Inferior parietal cortex (tissue), 1 donor: ENCODE data around the gene UGGT1.
"Not testable (repeated sequence)": the region's sequence is repeated elsewhere in the genome, so short reads cannot be mapped to it uniquely, and the experiment has no call there.

Experiments used
- DNase-seq: peaks from one replicate; pipeline ENCODE4 v3.0.0-alpha.2; 2016; ENCODE audit errors: extremely low spot score

The UGGT1 gene

GRCh38 chr2:128177315-128177714 lies 86.3 kb downstream of the UGGT1 start:
- no peak for DNase-seq

DNA sequence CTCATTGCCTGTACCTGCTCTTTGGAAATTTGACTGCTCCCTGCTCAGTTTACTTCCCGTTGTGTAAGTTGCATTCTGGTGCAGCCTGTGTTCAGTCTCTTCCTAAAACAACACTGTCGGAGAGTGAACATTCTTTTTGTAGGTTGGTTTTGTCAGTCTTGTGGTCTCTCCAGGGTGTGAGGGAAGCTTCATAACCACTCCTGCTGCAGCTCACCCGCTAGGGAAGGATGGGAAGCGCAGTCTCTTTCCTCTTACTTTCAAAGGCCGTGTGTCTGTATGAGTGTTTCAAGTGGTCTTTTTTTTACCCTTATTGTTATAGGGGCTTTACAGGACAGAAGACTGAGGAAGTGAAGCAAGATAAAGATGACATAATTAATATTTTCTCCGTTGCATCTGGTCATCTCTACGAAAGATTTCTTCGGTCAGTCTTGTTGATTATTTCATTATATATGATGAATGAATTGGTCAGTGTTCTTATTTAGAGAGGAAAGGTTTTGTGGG lies 87.2 kb downstream of the UGGT1 start:
- DNase-seq = no peak

GRCh38 chr2:128178650-128179460 lies 87.9 kb downstream of the UGGT1 start:
- DNase-seq = peak; percentile 80

- no peak for DNase-seq
Measured at GRCh38 chr2:128179461-128179755, 88.4 kb downstream of the UGGT1 start.

- no peak for DNase-seq
Measured at GRCh38 chr2:128180031-128180430, 89.0 kb downstream of the UGGT1 start.

DNA sequence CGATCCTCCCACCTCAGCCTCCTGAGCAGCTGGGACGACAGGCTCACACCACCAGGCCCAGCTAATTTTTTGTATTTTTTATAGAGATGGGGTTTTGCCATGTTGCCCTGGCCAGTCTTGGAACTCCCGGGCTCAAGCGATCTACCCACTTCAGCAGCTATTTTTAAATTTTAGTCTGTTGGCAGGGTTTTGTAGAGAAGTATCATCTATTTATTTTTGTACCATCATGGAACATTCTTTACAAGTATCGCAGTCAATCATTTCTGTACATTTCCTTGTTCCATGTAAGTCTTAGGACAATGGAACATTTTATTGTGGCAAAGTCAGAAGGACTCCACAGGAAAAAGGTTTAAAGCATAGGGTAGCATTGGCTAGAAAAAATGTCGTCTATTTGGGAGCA lies 94.6 kb downstream of the UGGT1 start:
- DNase-seq = no peak

DNA sequence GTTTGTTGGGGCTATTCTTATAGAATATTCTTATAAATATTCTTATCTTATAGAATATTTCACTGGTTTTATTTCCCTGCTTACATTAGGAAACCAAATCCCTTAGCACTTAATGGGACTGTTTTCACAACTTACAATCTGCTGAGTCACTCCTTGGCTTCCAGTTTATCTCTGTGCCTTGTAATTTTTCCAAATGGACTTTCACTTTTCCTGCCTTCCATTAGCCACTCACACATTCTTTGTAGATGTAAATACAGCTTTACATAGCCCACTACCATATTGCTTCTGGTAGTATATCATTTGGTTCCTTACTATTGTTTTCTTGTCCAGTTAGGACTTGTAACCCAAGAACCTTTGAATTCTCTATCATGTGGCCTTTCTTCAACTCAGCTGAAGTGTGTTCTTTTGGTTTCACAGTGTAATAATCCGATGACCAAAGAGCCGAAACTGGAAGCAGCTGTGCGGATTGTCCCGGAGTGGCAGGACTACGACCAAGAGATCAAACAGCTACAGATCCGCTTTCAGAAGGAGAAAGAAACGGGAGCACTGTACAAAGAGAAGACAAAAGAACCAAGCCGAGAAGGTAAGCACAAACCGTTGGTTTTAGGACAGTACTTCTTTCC lies 96.1 kb downstream of the UGGT1 start:
- no peak for DNase-seq

DNA sequence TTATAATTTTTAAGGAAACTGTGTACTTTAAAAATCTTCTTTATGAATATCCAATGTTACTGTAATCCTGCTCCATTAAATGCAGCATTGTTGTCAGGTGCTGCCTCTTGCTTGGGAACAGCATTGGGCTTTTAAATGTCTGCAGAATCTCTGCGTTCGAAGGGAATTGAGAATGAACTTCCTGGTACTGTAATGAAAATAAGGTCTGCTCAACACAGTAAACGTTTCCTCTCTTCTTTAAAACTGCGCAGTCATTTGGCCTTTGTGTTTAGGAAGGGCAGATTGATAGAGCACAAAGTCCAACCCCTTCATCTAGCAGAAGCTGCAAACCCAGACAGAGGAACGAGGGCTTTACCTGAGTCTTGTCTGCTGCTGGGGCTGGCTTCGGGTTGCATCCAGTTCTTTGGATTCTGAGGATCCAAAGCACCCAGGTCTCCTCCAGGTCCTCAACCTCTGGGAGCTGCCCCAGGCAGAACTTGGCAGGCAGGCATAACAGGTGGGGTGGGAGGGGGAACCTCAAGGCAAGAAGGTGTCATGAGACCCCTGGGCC lies 104.5 kb downstream of the UGGT1 start:
- no peak for DNase-seq

DNA sequence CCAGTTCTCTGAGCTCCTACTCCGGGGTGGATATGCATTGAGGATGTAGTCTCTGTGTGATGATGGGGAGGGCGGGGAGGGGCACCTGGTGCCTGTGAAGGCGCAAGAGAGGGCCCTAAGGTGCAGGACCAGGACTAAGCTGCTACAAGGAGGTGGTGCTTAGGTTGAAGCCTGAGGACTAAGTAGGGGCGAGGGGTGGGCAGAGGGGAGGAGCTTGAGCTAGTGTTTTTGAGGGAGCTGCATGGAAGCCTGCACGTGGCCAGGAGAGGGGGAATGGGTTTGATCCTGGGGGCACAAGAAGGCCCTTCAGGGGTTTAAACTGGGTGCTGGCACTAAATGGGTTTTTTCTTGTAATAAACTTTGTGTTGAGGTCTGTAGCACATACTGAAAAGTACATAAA lies 105.0 kb downstream of the UGGT1 start:
- no peak for DNase-seq

DNA sequence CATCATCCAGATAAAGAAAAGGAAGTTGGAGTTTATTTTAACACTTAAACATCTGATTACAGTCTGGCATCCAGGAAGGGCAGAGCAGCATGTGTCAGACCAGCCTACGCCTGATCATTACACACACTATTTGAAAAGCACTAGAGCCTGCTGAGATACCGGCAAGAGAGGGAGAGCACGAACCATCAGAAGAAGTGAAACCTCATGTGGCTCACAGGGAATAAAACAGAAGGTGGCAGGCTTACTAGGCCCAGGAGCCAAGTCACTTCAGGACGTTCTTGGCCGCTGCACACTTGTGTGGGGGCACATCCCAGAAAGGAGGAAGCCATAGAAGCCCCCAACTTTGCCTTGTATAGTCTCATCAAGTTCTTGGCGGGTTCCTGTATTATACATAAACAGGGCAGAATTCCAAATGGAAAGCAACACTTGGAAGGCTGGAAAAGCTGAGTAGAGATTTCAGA lies 105.5 kb downstream of the UGGT1 start:
- DNase-seq = no peak

DNA sequence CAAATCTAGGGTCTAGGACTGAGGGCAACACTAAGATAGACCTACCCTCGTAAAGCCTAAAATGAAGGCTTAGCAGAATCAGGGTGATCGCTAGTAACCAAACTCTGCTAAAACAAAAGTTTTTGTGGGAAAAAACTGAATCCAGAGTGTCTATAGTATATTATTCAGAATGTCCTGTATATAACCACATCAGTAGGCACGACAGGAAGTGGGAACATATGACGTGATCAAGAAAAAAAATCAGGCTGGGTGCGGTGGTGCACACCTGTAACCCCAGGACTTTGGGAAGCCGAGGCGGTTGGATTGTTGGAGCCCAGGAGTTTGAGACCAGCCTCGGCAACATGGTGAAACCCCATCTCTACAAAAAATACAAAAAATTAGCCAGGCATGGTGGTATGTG lies 106.1 kb downstream of the UGGT1 start:
- DNase-seq = no peak

GRCh38 chr2:128198656-128199055 lies 107.7 kb downstream of the UGGT1 start:
- no peak for DNase-seq

DNA sequence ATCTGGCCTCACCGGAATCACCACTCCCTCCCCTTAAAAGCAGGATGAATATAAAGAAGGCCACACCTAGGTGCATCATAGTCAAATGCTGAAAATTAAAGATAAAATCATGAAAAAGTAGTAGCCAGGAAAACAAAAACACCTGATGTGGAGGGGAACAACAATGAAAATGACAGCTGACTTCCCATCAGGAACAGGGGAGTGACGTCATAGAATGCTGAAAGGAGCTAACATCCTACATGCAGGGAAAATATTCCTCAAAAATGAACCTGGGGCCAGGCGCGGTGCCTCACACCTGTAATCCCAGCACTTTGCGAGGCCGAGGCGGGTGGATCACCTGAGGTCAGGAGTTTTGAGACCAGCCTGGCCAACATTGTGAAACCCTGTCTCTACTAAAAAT lies 108.1 kb downstream of the UGGT1 start:
- DNase-seq = no peak

GRCh38 chr2:128202791-128203190 lies 111.8 kb downstream of the UGGT1 start:
- no peak for DNase-seq

- DNase-seq = no peak
Measured at GRCh38 chr2:128206245-128206644, 115.2 kb downstream of the UGGT1 start.

- no peak for DNase-seq
Measured at GRCh38 chr2:128208023-128208422, 117.0 kb downstream of the UGGT1 start.

DNA sequence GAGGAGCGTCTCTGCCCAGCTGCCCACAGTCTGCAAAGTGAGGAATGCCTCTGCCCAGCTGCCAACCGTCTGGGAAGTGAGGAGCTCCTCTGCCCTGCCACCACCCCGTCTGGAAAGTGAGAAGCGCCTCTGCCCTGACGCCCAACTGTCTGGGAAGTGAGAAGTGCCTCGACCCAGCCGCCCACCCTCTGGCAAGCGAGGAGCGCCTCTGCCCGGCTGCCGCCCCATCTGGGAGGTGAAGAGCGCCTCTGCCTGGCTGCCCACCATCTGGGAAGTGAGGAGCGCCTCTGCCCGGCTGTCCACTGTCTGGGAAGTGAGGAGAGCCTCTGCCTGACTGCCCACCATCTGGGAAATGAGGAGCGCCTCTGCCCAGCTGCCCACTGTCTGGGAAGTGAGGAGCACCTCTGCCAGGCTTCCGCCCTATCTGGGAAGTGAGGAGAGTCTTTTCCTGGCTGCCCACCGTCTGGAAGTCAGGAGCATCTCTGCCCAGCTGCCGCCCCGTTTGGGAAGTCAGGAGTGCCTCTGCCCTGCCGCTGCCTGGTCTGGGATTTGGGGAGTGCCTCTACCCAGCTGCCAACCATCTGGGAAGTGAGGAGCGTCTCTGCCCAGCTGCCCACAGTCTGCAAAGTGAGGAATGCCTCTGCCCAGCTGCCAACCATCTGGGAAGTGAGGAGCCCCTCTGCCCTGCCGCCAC lies 117.8 kb downstream of the UGGT1 start:
- DNase-seq = not testable (repeated sequence)

- no peak for DNase-seq
Measured at GRCh38 chr2:128214251-128214650, 123.3 kb downstream of the UGGT1 start.

GRCh38 chr2:128214866-128215460 lies 124.0 kb downstream of the UGGT1 start:
- no peak for DNase-seq

GRCh38 chr2:128215897-128216642 lies 125.1 kb downstream of the UGGT1 start:
- no peak for DNase-seq

- DNase-seq = no peak
Measured at GRCh38 chr2:128217671-128218070, 126.7 kb downstream of the UGGT1 start.
